NOMO-1 treated with DMSO at 0.1 percent for 48 hours (cell line): ENCODE data around the gene OR2A12.
"Not testable (repeated sequence)": the region's sequence is repeated elsewhere in the genome, so short reads cannot be mapped to it uniquely, and the experiment has no call there.

Source experiments
- DNase-seq: peaks from one replicate; lab custom pipeline; 2025; ENCODE audit not compliant: unreplicated experiment; lab: John Stamatoyannopoulos, UW

The OR2A12 gene, protein sequence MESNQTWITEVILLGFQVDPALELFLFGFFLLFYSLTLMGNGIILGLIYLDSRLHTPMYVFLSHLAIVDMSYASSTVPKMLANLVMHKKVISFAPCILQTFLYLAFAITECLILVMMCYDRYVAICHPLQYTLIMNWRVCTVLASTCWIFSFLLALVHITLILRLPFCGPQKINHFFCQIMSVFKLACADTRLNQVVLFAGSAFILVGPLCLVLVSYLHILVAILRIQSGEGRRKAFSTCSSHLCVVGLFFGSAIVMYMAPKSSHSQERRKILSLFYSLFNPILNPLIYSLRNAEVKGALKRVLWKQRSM

DNA sequence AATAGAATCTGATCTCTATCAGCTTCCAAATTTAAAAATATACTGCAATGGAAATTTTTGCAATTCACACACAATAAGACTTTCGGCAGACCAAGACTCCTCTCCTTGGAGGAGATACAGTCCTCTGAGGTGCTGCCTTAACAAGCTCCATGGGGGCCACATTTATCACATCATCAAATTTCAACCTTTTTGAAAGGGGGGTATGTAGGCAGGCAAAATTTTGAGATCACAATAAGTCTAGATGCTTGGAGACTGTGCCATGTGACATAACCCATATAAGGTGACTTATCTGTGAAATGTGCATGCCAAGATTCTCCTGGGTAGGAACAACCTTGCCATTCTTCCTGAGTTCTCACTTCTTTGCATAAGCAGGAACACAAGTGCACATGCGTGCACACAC lies at the start of gene OR2A12:
OR2A12 (plus strand) TSS at position 301 of the 400 bp plus-strand sequence. CDS start 8,830 bp downstream, outside the sequence.
- no peak for DNase-seq

DNA sequence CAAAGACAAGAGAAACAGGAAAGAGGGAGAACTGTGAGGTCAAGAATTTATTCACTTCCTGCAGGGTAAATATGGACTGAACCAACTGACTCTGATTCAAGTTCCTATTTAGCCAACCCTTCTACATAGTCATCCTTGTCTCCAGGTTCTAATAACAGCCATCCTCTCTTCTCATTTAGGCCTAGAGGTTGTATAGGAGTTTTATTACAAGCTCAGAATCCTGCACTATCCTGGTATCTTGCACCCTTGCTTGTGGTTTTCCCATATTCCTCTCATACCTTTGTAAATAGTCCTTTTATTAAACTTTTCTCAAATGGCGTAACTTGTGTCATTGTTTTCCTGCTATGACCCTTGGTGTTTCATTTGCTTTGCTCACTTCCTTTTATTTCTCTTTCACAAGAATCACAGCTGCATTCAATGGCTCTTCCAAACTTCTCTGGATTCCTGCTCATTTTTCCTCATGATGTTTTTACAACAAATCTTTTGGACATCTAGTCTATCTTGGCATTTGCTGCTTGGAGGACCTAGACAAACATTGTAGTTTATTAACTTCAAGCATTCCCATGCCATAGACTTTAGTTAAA lies 49.7 kb upstream of the OR2A12 start:
- DNase-seq: no peak

DNA sequence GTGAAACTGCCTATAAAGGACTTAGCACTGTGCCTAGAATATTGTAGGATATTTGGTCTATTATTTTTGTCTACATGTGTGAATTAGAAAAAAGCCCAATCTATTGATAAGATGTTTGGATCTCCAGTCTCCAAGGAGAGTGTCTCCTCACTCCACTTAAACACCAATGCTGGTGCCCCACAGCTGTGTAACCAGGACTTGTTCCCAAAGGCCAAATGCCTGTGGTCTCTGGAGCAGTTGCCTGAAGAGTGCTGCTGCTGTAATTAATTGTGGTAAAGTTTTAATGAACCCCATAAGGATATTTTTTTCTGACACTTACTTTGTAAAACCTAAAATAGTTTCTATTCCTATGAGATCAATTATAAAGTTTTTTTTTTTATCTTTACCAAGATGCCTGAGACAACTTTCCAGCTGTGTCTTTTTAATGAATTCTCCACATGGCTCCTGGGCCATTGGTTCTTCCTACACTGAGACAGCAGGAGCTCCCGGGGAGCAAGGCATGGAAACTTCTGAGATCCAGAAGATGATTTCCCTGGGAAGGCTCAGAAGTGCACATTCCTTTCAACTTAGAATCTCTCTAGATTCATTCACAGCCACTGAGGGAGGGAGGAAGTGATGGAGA lies 48.6 kb upstream of the OR2A12 start:
- no peak for DNase-seq

DNA sequence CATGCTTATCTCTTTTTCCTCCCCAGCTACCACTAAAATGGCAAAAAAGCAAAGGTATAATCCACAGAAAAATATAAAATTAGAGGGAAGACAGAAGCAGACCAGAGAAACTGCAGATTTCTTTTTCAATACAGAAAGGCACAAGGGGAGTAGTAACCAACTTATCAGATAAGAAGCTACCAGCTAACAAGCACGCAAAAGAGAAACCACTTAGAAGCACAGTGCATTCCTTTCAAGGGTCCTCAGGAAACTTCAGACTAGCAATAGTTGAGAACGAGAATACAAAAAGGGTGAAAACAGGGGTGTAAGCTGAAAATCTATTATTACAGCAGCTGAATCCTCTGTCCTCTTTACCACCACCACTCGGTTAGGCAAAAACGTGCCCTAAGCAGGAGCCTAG lies 47.2 kb upstream of the OR2A12 start:
- no peak for DNase-seq

DNA sequence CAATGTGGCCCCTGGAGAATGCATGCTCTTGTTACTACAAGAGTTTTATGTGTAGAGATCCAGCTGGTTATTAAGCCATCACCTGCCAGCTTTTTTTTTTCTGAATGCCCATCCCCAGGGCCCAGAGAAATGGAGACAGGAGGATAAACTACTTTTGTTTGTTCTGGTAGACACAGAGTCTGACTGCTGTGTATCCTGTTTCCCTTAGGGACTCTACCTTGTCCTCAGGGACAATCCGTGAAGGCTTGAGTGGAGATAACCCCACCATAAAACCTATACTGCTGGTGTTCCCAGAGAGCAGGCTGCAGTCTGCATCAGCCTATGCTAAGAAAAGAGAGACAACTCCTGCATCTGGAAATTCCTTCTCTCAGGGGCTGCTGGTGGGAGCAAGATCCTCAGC lies 37.4 kb upstream of the OR2A12 start, which contains the start of gene OR2A5:
OR2A5 (plus strand) TSS at position 301 of the 400 bp plus-strand sequence. CDS start 1,454 bp downstream, outside the sequence.
- DNase-seq: no peak

DNA sequence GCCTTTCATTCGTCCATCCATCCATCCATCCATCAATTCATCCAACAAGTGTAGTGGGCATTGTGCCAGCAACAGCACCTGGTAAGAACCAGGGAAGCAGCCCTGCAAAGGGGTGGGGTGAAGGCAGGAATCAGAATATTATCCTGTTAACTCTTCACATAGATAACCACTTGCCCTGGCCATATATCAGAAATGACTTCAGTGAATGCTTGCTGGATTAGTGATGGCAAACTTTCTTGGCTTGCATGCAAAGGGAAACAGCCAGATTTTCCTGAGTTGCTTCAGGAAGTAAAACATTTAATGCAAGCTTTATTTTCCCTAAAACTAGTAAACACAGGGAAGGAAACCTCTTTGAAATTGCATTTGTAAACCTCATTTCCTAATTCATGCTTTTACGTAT lies 36.6 kb upstream of the OR2A12 start:
- no peak for DNase-seq

DNA sequence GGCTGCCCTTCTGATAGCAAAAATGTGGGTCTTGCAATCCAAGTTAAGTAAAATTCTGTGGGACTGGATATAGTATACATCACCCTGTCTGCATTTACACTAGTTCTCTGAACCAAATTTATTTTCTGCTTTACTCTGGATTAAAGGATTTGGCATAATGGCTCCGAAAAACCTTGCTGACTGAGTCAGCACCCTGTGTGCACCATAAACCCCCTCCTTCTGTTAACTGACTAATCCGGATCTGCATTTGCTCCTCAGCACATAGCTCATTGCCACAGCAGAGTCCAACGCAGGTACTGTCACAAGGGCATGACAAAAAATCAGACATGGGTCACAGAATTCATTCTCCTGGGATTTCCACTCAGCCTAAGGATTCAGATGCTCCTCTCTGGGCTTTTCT lies 36.0 kb upstream of the OR2A12 start:
- DNase-seq: no peak

DNA sequence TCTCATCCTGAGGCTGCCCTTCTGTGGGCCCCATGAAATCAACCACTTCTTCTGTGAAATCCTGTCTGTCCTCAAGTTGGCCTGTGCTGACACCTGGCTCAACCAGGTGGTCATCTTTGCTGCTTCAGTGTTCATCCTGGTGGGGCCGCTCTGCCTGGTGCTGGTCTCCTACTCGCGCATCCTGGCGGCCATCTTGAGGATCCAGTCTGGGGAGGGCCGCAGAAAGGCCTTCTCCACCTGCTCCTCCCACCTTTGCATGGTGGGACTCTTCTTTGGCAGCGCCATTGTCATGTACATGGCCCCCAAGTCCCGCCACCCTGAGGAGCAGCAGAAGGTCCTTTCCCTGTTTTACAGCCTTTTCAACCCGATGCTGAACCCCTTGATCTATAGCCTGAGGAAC lies 35.2 kb upstream of the OR2A12 start:
- DNase-seq: not testable (repeated sequence)

DNA sequence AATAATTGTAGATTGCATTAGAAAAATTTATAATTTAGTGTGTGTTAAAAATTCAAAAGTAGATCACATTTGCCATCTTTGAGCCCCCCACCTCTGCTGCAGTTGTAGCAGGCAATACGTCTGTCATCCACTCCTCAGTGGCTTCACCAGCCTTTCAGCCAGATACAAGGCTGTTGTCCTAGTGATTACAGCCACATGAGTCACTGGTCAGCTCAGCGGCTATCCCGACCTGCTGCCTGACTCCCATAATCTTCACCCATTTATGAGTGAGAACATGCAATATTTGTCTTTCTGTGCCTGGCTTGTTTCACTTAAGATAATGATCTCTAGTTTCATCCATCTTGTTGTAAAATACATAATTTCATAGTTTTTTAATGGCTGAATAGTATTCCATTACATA lies 28.1 kb upstream of the OR2A12 start:
- DNase-seq: no peak

DNA sequence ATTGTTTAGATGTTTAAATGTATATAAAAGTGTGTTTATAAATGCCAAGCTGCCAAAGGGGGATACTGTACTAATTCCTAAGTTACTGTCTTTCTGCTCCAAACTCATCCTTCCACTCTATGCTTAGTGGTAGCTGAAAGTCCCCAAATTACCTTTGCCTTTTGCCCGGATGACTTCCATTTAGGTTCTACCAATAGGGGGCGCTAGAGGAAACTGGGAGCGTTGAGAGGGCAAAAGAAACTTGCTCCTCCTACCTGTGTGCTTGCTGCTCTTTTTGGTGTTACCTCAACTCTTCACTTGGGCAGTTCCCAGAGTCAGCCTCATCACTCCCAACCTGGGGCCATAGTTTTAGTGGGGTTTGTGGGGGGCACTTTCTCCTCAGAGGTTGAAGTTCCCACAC lies 22.4 kb upstream of the OR2A12 start:
- DNase-seq: no peak

DNA sequence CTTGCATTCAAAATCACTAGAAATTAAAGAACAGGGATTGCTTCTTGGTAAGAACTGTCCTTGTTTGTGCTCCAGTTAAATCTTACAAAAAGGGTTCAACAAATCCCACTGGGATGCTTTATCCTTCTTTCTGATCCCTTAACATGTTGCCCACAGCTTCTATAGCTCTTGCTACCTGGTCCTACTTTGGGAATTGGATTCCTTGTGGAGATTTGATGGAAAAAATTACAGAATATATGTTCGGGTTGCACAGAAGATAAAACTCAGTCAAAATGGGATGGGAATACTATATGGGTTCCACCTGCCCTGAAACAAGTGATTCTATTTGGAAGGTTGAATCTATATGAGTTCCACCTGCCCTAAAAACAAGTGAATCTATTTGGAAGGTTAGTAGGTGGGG lies 16.6 kb upstream of the OR2A12 start, which contains the start of gene OR2A25:
OR2A25 (plus strand) TSS at position 301 of the 400 bp plus-strand sequence. CDS start 4,409 bp downstream, outside the sequence.
- DNase-seq: no peak

DNA sequence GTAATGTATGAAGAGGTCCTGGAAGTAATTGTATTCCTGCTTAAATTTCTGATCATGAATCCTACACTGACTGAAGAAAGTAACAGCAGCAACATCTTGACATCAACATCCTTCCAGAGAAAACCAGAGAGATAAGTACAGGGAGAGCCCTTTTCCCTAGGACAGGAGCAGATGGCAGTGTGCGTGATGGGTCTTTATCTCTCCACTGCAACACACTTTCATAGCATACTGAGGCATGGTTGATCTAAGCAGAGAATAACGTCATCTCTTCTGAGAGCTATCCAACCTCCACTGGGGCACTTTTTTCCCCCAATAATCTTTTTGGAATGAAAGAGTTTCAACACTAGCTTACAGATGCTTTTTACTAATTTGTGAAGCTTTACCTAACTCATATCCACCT lies 16.1 kb upstream of the OR2A12 start:
- no peak for DNase-seq

DNA sequence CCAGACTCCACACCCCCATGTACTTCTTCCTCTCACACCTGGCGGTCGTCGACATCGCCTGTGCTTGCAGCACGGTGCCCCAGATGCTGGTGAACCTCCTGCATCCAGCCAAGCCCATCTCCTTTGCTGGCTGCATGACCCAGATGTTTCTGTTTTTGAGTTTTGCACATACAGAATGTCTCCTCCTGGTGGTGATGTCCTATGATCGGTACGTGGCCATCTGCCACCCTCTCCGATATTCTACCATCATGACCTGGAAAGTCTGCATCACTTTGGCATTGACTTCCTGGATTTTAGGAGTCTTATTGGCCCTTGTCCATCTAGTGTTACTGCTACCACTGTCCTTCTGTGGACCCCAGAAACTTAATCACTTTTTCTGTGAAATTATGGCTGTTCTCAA lies 11.7 kb upstream of the OR2A12 start:
- DNase-seq: no peak

DNA sequence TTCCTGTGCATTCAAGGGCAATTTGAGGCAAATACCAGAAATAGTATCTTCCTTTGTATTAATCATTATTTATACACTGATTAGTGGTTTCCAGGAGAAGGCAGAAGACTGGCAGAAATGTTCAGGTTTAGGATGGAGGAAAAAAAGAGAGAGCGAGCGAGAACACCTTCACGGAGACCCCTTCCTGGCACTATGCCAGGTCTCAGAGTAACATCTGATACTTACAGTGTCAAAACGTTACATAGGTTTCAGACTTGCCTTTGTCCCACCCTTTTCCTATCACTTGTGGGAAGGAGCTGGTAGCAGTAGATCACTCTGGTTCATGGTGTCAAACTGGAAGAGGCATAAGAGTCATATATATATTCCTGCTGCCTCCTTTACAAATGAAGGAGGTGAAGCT lies 652 bp downstream of the OR2A12 start:
- DNase-seq: no peak

DNA sequence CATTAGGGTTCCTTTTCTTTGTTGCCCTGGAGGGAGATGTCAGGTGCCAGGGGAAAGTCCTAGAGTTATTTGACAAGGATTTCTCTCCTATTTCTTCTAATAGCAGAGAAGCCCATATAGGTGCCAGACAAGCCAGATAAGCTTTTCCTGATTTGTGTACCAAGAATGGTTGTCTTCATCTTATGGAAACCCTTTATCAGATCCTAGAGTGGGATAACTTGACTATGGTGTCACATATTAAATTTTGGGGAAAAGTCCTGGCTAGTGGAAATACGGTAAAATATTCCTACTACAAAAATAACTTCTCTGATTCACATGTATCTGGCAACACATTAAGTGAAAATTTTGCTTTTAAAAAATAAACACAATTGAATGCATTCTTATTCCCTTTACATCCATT lies 1.2 kb downstream of the OR2A12 start:
- DNase-seq: no peak

DNA sequence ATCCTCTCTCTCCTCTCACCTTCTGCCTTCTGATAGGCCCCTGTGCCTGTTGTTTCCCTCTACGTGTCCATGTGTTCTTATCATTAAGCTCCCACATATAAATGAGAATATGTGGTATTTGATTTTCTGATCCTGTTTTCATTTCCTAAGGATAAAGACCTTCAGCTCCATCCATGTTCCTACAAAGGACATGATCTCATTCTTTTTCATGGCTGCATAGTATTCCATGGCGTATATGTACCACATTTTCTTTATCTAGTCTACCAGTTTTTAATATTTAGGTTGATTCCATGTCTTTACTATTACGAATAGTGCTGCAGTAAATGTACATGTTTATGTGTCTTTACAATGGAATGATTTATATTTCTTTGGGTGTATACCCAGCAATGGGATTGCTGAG lies 4.6 kb downstream of the OR2A12 start:
- DNase-seq: no peak

DNA sequence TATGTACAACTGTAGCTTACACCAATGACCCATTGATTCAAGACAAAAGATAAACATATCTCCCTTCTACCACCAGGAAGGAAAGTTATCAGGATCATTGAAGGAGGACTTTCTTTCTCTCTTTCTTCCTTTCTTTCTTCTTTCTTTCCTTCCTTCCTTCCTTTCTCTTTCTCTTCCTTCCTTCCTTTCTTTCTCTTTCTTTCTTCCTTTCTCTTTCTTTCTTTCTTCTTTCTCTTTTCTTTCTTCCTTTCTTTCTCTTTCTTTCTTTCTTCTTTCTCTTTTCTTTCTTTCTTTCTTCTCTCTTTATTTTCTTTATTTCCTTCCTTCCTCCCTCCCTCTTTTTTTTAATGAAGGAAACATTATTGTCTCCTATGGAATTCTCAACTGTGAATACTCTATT lies 12.7 kb downstream of the OR2A12 start:
- DNase-seq: no peak

DNA sequence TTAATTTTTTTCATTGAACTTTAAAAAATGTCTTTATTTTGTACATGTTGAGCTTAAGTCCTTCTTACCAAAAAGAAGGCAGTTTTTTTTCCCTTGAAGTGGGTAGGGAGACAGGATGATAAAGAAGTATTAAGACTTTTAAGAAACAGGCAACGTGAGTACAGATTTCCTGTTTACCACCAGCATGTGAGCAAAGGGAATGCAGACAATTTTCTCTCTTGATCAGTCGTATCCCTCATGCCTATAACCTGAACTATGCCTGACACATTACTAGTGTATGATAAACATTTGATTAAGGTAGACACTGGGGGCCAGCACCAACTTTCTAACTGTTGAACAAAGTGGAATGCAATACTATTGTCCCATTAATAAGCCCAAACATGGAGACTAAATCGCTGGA lies 14.5 kb downstream of the OR2A12 start:
- DNase-seq: no peak

DNA sequence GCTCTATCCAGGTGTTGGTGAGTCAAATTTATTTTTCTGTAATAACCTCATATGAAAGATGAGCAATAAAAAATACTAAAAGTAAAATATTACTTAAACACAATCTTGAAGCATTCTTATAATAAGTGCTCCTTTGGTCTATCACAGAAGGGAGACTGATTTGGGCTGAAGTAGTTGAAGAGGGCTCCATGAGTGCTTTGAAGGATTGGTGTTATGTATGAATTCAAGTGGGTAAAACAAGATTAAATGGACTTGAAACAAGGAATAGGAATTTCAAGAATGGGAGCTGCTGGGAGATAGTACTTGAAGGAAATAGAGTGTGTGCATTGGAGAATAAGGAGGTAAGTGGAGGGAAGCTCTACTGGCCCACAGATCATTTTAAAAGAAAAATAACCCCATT lies 16.0 kb downstream of the OR2A12 start:
- DNase-seq: no peak

DNA sequence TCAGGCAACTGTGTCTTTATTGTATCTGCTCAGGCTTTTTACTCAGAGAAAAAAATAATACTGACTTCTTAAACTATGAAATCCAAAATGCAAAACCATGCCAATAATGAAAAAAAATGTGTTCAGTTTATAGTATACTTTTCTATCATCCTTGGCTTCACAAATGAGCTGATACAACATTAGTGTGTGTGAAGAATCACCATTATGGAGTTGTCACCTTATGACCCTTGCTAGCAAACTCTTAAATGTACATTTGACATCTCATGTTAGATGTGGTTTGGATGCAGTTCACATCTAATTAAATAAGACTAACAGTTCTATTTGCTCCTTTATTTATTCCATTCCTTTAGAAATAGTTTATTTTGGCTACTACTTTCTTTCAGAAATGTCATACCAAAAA lies 19.1 kb downstream of the OR2A12 start:
- DNase-seq: no peak

DNA sequence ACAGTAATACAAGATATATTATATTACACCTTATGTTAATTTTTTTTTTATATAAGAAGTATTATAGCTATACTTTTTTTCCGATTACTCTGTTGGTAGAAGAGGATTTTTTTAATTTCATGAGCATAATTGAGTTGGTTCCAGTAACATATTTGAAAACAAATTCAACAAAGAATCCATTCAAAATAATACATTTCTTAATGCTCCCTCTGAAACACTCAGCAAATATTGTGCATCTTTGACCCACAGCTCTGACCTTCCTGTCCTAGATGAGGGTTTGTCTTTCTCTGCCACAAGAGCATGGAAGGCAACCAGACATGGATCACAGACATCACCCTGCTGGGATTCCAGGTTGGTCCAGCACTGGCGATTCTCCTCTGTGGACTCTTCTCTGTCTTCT lies 23.2 kb downstream of the OR2A12 start, which contains the start of gene OR2A2:
OR2A2 (plus strand) TSS at position 301 of the 400 bp plus-strand sequence; CDS start at position 301, 0 bp downstream.
- no peak for DNase-seq

DNA sequence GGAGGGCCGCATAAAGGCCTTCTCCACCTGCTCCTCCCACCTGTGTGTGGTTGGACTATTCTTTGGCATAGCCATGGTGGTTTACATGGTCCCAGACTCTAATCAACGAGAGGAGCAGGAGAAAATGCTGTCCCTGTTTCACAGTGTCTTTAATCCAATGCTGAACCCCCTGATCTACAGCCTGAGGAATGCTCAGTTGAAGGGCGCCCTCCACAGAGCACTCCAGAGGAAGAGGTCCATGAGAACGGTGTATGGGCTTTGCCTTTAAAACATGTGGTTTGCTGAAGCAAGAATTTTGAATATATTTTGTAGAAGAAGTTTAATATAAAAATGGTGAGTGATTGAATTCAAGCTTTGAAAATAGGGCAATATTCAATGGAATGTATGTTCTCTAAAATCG lies 24.2 kb downstream of the OR2A12 start:
- DNase-seq: no peak
